B cell (primary cell): Measurements from ENCODE around the gene PAM16.

Experiments
- CTCF ChIP-seq: fragments of 200-600 bp; IDR thresholded peaks from one replicate; pipeline ENCODE4 v1.8.0; 2022; ENCODE audit warnings: antibody characterized with exemption, mild to moderate bottlenecking
- EZH2 ChIP-seq: IDR thresholded peaks from 2 replicates; pipeline ENCODE4 v1.6.1; 2012; ENCODE audit warnings: borderline replicate concordance, low read depth, mild to moderate bottlenecking, moderate library complexity, low read length; ENCODE audit not compliant: insufficient read depth, poor library complexity, severe bottlenecking

GRCh38 chr16:4309833-4310266, 41.3 kb downstream of the PAM16 start:
- TF ChIP-seq CTCF = peak; percentile 80
- TF ChIP-seq EZH2 = no peak
